Naive thymus-derived CD4-positive, alpha-beta T cell (primary cell): Measurements from ENCODE around the gene ZNF160. TPM values are rescaled to one million over a fixed set of nuclear protein-coding genes. Genes with fewer than 3 reads are reported as not detected.
"Not testable (repeated sequence)": the region's sequence is repeated elsewhere in the genome, so short reads cannot be mapped to it uniquely, and the experiment has no call there.

Source experiments
- ATAC-seq: fragments of 150-1000 bp; cut with Tn5 transposase; 2 replicates; pipeline ENCODE4 v1.10.0; 2021; ENCODE audit warnings: mild to moderate bottlenecking, moderate library complexity
- CTCF ChIA-PET: fragments of 350-600 bp; sonication (Branson Sonifier 250); formaldehyde crosslinking; loops from one replicate; lab custom pipeline; 2021; ENCODE audit warnings: antibody characterized with exemption; lab: Charles Lee
- POLR2A ChIA-PET: fragments of 350-600 bp; sonication (Branson Sonifier 250); formaldehyde crosslinking; loops from one replicate; lab custom pipeline; 2021; ENCODE audit warnings: antibody characterized with exemption, inconsistent platforms; lab: Charles Lee
- DNase-seq, 9 donors: peaks; one replicate each; pipeline versions ENCODE4 v3.0.0 to v3.0.0-alpha.2; 2020 to 2022; ENCODE audit warnings: mixed read lengths in 1 of 9
- H3K27ac ChIP-seq: one replicate; pipeline ENCODE4 v1.7.0; 2013; ENCODE audit warnings: mild to moderate bottlenecking, low read depth, low read length, moderate library complexity
- H3K27me3 ChIP-seq, 2 donors: one replicate each; pipeline ENCODE4 v1.7.0; 2013; ENCODE audit warnings: low read length in 2 of 2, mild to moderate bottlenecking in 2 of 2, moderate library complexity in 2 of 2; ENCODE audit not compliant: control insufficient read depth in 2 of 2, insufficient read depth in 2 of 2
- H3K36me3 ChIP-seq, 3 experiments: 1 replicate in 2 of 3; 2 replicates in 1 of 3; pipeline ENCODE4 v1.7.0; 2013; ENCODE audit warnings: low read length in 3 of 3, mild to moderate bottlenecking in 3 of 3, moderate library complexity in 1 of 3; ENCODE audit not compliant: insufficient read depth in 3 of 3, control insufficient read depth in 2 of 3
- H3K4me1 ChIP-seq, 2 donors: one replicate each; pipeline ENCODE4 v1.7.0; 2013; ENCODE audit warnings: low read length in 2 of 2, mild to moderate bottlenecking in 2 of 2, moderate library complexity in 1 of 2; ENCODE audit not compliant: control insufficient read depth in 2 of 2, insufficient read depth in 2 of 2
- H3K4me3 ChIP-seq: 2 replicates; pipeline ENCODE4 v1.7.0; 2013; ENCODE audit warnings: mild to moderate bottlenecking, low read length
- H3K9me3 ChIP-seq, 3 experiments: 1 replicate in 2 of 3; 2 replicates in 1 of 3; pipeline ENCODE4 v1.7.0; 2013; ENCODE audit warnings: low read length in 3 of 3; ENCODE audit not compliant: control insufficient read depth in 2 of 3
- H3K27ac Mint-ChIP-seq, 9 donors: one replicate each; pipeline ENCODE4 v1.8.0; 2020 to 2022; ENCODE audit warnings: mixed read lengths in 9 of 9, mild to moderate bottlenecking in 8 of 9, moderate library complexity in 5 of 9, inconsistent platforms in 2 of 9
- H3K27me3 Mint-ChIP-seq, 5 donors: one replicate each; pipeline ENCODE4 v1.8.0; 2021 to 2022; ENCODE audit warnings: mixed read lengths in 5 of 5, mild to moderate bottlenecking in 1 of 5
- H3K36me3 Mint-ChIP-seq, 5 donors: one replicate each; pipeline ENCODE4 v1.8.0; 2020 to 2022; ENCODE audit warnings: mixed read lengths in 5 of 5, mild to moderate bottlenecking in 3 of 5, inconsistent platforms in 1 of 5
- H3K4me1 Mint-ChIP-seq, 7 donors: one replicate each; pipeline ENCODE4 v1.8.0; 2020 to 2022; ENCODE audit warnings: mixed read lengths in 7 of 7, mild to moderate bottlenecking in 3 of 7, inconsistent platforms in 1 of 7
- H3K4me3 Mint-ChIP-seq, 10 donors: one replicate each; pipeline ENCODE4 v1.8.0; 2020 to 2022; ENCODE audit warnings: mild to moderate bottlenecking in 10 of 10, mixed read lengths in 10 of 10, moderate library complexity in 6 of 10, inconsistent platforms in 2 of 10
- H3K9me3 Mint-ChIP-seq, 11 donors: one replicate each; pipeline ENCODE4 v1.8.0; 2020 to 2022; ENCODE audit warnings: mixed read lengths in 11 of 11, mild to moderate bottlenecking in 4 of 11, inconsistent platforms in 1 of 11, moderate library complexity in 1 of 11
- intact Hi-C, 2 donors: fragments of 100-400 bp; cut with micrococcal nuclease; formaldehyde crosslinking; loops; one replicate each; pipeline ENCODE4 v1.15.1; 2023
- polyA plus RNA-seq, 2 donors: library from polyadenylated mRNA; unstranded; fragments of 300-500 nt; fragmentation: Illumina TruSeq; gene quantifications; one replicate each; pipeline ENCODE4 v1.2.3, GENCODE V29; 2021
- total RNA-seq, 6 experiments: library from RNA in 5 of 6; stranded (reverse) in 5 of 6; gene quantifications; 1 replicate in 5 of 6; 2 replicates in 1 of 6; pipeline ENCODE4 v1.2.3 and lab custom pipeline; 2021 to 2026

The ZNF160 gene
- total and polyA plus RNA-seq, 7 experiments from 2014 or later: 24.2 to 75.3 (median 40.9) TPM

- H3K27ac Mint-ChIP-seq: peak overlapping the region in 2 of 9 donors; percentile 14 to 55
- H3K27me3 Mint-ChIP-seq: peaks cover 0 to 21% (median 9%) of the 10 kb centered on the region in 5 donors
- Histone ChIP-seq H3K4me1 (no peaks in the 10 kb centered on the region), H3K4me3 (peak overlapping the region; percentile 9), H3K27ac (no peak overlapping the region), H3K27me3 (no peaks in the 10 kb centered on the region), H3K36me3 (no peaks in the 10 kb centered on the region), H3K9me3 (peaks cover 0 to 42% (median 3%) of the 10 kb centered on the region in 3 experiments)
- H3K4me1 Mint-ChIP-seq: peaks cover 4 to 14% (median 10%) of the 10 kb centered on the region in 7 donors
- intact Hi-C loops: loop anchor here in 1 of 2 donors (2.0 kb wide), 1 partner anchor 29 kb away; the partner anchor contains the start of gene ZNF160
- POLR2A ChIA-PET: no interaction called here
- DNase-seq (no peak), ATAC-seq (no peak)
- H3K4me3 Mint-ChIP-seq: peak overlapping the region; percentile 55 to 85 (median 72)
- peaks cover 16 to 45% (median 19%) of the 10 kb centered on the region in 5 donors for H3K36me3 Mint-ChIP-seq
- H3K9me3 Mint-ChIP-seq: peaks cover 8 to 89% (median 52%) of the 10 kb centered on the region in 11 donors
- CTCF ChIA-PET: no interaction called here
Measured at GRCh38 chr19:53131727-53132126, 28.5 kb upstream of the ZNF160 start.

- intact Hi-C loops: no loop called here
- ChIA-PET CTCF (no interaction called here), POLR2A (no interaction called here)
- Histone ChIP-seq H3K9me3 (peaks cover 0 to 36% (median 3%) of the 10 kb centered on the region in 3 experiments), H3K36me3 (no peaks in the 10 kb centered on the region), H3K27ac (no peak overlapping the region), H3K4me1 (no peaks in the 10 kb centered on the region), H3K4me3 (no peak overlapping the region), H3K27me3 (no peaks in the 10 kb centered on the region)
- Mint-ChIP-seq H3K27ac (no peak overlapping the region), H3K4me1 (peaks cover 4 to 14% (median 11%) of the 10 kb centered on the region in 7 donors), H3K9me3 (peaks cover 8 to 87% (median 46%) of the 10 kb centered on the region in 11 donors), H3K4me3 (peak overlapping the region in 8 of 10 donors; percentile 55 to 85 (median 74)), H3K27me3 (peaks cover 0 to 21% (median 9%) of the 10 kb centered on the region in 5 donors), H3K36me3 (peaks cover 16 to 41% (median 19%) of the 10 kb centered on the region in 5 donors)
- no peak for DNase-seq
- ATAC-seq: no peak
Measured at GRCh38 chr19:53131085-53131590, 27.9 kb upstream of the ZNF160 start.

GRCh38 chr19:53130506-53130905 is 27.3 kb upstream of the ZNF160 start:
- intact Hi-C loops: no loop called here
- CTCF ChIA-PET: no interaction called here
- Mint-ChIP-seq H3K27ac (no peak overlapping the region), H3K4me1 (peaks cover 4 to 14% (median 11%) of the 10 kb centered on the region in 7 donors), H3K36me3 (peaks cover 16 to 37% (median 19%) of the 10 kb centered on the region in 5 donors), H3K4me3 (peak overlapping the region in 1 of 10 donors; percentile 21), H3K9me3 (peaks cover 8 to 86% (median 43%) of the 10 kb centered on the region in 11 donors), H3K27me3 (peaks cover 0 to 21% (median 9%) of the 10 kb centered on the region in 5 donors)
- no peak overlapping the region for H3K4me3 ChIP-seq
- no peaks in the 10 kb centered on the region for H3K4me1 ChIP-seq
- peaks cover 0 to 33% (median 0%) of the 10 kb centered on the region in 3 experiments for H3K9me3 ChIP-seq
- H3K27me3 ChIP-seq: no peaks in the 10 kb centered on the region
- ATAC-seq: no peak
- H3K36me3 ChIP-seq: no peaks in the 10 kb centered on the region
- no peak overlapping the region for H3K27ac ChIP-seq
- no peak for DNase-seq
- POLR2A ChIA-PET: interaction anchor here (0.6 to 0.7 kb wide), 2 partner anchors 1008 to 1215 kb away, joined by 6 to 8 read pairs; no protein-coding TSS in a partner anchor

DNA sequence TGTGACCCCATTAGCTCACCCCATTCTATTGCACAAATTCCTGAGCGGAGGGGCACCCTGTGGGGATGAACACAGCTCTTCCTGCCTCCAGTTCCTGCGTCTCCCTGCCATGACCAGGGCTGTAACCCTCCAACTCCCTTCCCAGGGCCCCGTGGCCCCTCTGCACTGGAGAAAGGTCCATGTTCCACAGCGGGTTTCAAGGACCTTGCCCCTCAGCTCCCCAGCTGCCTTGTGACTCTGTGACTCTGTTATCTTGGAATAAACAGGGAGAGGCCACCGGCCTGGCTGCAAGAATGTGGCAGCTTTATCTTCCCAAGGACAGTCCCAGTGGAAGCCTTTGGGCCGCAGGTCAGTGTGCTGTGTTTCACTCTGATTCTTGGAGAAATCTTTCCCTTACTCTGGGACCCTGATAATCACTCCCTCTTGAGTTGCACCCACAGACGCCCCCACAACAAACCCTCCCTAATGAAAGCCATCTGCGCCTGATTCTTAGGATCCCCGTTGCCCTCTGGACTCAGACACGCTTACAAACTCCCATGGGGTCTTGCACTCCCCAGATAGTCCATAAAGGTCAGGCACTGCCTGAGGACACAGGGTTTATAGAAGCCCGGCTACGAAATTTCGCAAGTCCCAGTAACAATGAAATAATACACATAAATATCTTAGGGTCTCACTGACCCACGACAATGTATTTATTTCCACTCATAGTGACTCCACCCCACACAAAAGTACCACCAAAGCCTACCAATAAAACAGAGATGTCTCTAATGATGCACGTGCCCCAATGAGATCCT is 23.7 kb upstream of the ZNF160 start:
- CTCF ChIA-PET, H3K27ac Mint-ChIP-seq, H3K4me3 Mint-ChIP-seq, POLR2A ChIA-PET, H3K27me3 ChIP-seq, H3K4me3 ChIP-seq, H3K36me3 ChIP-seq, H3K4me1 Mint-ChIP-seq, ATAC-seq, DNase-seq, H3K27ac ChIP-seq, intact Hi-C loops, H3K4me1 ChIP-seq: not testable (repeated sequence)
- H3K9me3 Mint-ChIP-seq: peaks cover 10 to 92% (median 48%) of the 10 kb centered on the region in 11 donors
- peaks cover 26 to 52% (median 31%) of the 10 kb centered on the region in 5 donors for H3K36me3 Mint-ChIP-seq
- H3K27me3 Mint-ChIP-seq: peaks cover 0 to 19% (median 11%) of the 10 kb centered on the region in 5 donors
- H3K9me3 ChIP-seq: peaks cover 0 to 15% (median 0%) of the 10 kb centered on the region in 3 experiments

GRCh38 chr19:53123400-53123799 is 20.2 kb upstream of the ZNF160 start:
- no peak overlapping the region for H3K4me3 ChIP-seq
- intact Hi-C loops: no loop called here
- Mint-ChIP-seq H3K27ac (no peak overlapping the region), H3K4me1 (peaks cover 0 to 2% (median 0%) of the 10 kb centered on the region in 7 donors), H3K36me3 (peaks cover 18 to 44% (median 27%) of the 10 kb centered on the region in 5 donors), H3K9me3 (peaks cover 9 to 88% (median 50%) of the 10 kb centered on the region in 11 donors), H3K27me3 (peaks cover 0 to 5% (median 0%) of the 10 kb centered on the region in 5 donors), H3K4me3 (no peak overlapping the region)
- no peak overlapping the region for H3K27ac ChIP-seq
- H3K9me3 ChIP-seq: peaks cover 0 to 19% (median 0%) of the 10 kb centered on the region in 3 experiments
- peaks cover 0 to 3% (median 0%) of the 10 kb centered on the region in 3 experiments for H3K36me3 ChIP-seq
- no peak for DNase-seq
- no peaks in the 10 kb centered on the region for H3K4me1 ChIP-seq
- ChIA-PET POLR2A (interaction anchor here (0.6 kb wide), 1 partner anchor 206 kb away, joined by 3 read pairs; no protein-coding TSS in a partner anchor), CTCF (no interaction called here)
- H3K27me3 ChIP-seq: no peaks in the 10 kb centered on the region
- no peak for ATAC-seq

GRCh38 chr19:53112286-53112685 is 9.1 kb upstream of the ZNF160 start:
- Mint-ChIP-seq H3K9me3 (peaks cover 22 to 90% (median 67%) of the 10 kb centered on the region in 11 donors), H3K4me1 (no peaks in the 10 kb centered on the region), H3K4me3 (no peak overlapping the region), H3K27me3 (peaks cover 0 to 17% (median 2%) of the 10 kb centered on the region in 5 donors), H3K27ac (no peak overlapping the region), H3K36me3 (peaks cover 25 to 52% (median 50%) of the 10 kb centered on the region in 5 donors)
- Histone ChIP-seq H3K27me3 (no peaks in the 10 kb centered on the region), H3K9me3 (peaks cover 0 to 44% (median 14%) of the 10 kb centered on the region in 3 experiments), H3K27ac (no peak overlapping the region), H3K36me3 (peaks cover 0 to 19% (median 4%) of the 10 kb centered on the region in 3 experiments), H3K4me3 (no peak overlapping the region), H3K4me1 (no peaks in the 10 kb centered on the region)
- intact Hi-C loops: no loop called here
- DNase-seq (no peak), ATAC-seq (no peak)
- POLR2A ChIA-PET: interaction anchor here (0.5 kb wide), 1 partner anchor 11 kb away, joined by 4 read pairs; no protein-coding TSS in a partner anchor
- CTCF ChIA-PET: no interaction called here
